Stomach (tissue), 9 donors: ENCODE data around the gene ZDHHC5. TPM values are rescaled to one million over a fixed set of nuclear protein-coding genes. Genes with fewer than 3 reads are reported as not detected.

ENCODE experiments used
- DNase-seq, 2 donors: peaks; one replicate each; pipeline versions ENCODE4 v3.0.0 to v3.0.0-alpha.2; 2013 to 2019
- H3K27ac ChIP-seq, 5 donors: fragments of 200-600 bp in 4 of 5; sonication (generic) in 4 of 5; one replicate each; pipeline ENCODE4 v1.5.1; 2013 to 2019; ENCODE audit warnings: mild to moderate bottlenecking in 1 of 5, moderate library complexity in 1 of 5
- H3K27me3 ChIP-seq, 3 donors: fragments of 200-600 bp; sonication (generic); one replicate each; pipeline ENCODE4 v1.5.1; 2017 to 2019; ENCODE audit warnings: mixed run types in 1 of 3
- H3K36me3 ChIP-seq, 4 donors: fragments of 200-600 bp; sonication (generic); 1 replicate in 3 of 4; 2 replicates in 1 of 4; pipeline ENCODE4 v1.5.1; 2016 to 2019
- H3K4me1 ChIP-seq, 4 donors: fragments of 200-600 bp; sonication (generic); one replicate each; pipeline ENCODE4 v1.5.1; 2016 to 2019
- H3K4me3 ChIP-seq, 4 donors: fragments of 200-600 bp; sonication (generic) in 3 of 4; one replicate each; pipeline ENCODE4 v1.5.1; 2016 to 2019; ENCODE audit warnings: mild to moderate bottlenecking in 1 of 4
- H3K9me3 ChIP-seq, 4 donors: fragments of 200-600 bp; sonication (generic); one replicate each; pipeline ENCODE4 v1.5.1; 2016 to 2019
- CTCF ChIP-seq, 7 experiments: fragments of 450-650 bp in 4 of 7; fragments of 200-600 bp in 3 of 7; sonication (generic) in 3 of 7; IDR thresholded peaks; one replicate each; pipeline ENCODE4 v1.5.1; 2016 to 2019; ENCODE audit warnings: antibody characterized with exemption in 7 of 7, control low read depth in 2 of 7, mild to moderate bottlenecking in 1 of 7
- EP300 ChIP-seq: sonication (generic); formaldehyde crosslinking; IDR thresholded peaks from one replicate; pipeline ENCODE4 v1.6.1; 2017; ENCODE audit warnings: antibody characterized with exemption
- POLR2A ChIP-seq, 4 donors: fragments of 450-650 bp; IDR thresholded peaks; one replicate each; pipeline ENCODE4 v1.6.1; 2016; ENCODE audit warnings: antibody characterized with exemption in 4 of 4, control low read depth in 2 of 4, mild to moderate bottlenecking in 1 of 4, moderate library complexity in 1 of 4
- POLR2AphosphoS5 ChIP-seq, 3 donors: sonication (generic); formaldehyde crosslinking; IDR thresholded peaks; one replicate each; pipeline ENCODE4 v1.6.1; 2016; ENCODE audit warnings: antibody characterized with exemption in 3 of 3
- whole genome bisulfite sequencing, 5 donors: extraction: QIAGEN DNeasy Blood & Tissue Kit in 3 of 5; methylation state at CpG; one replicate each; pipeline versions ENCODE4 v1.1.5 to v1.1.7; 2013 to 2018; 5-methylcytosine and 5-hydroxymethylcytosine counted together
- intact Hi-C: fragments of 100-400 bp; cut with DNase I; formaldehyde crosslinking; loops from one replicate; pipeline ENCODE4 v1.15.1; 2023; ENCODE audit warnings: low total_unique reads
- polyA plus RNA-seq, 3 donors: library from polyadenylated mRNA; stranded (reverse); fragments of 200-250 nt; gene quantifications; one replicate each; pipeline ENCODE4 v1.2.3, GENCODE V29; 2013
- total RNA-seq, 5 donors: library from RNA; depleted of rRNA; stranded (reverse); fragments of >200 nt; gene quantifications; one replicate each; pipeline versions ENCODE4 v1.1.0 to v1.2.3, GENCODE V29; 2014 to 2016
- donor health status: healthy with polysubstance abuse.
- donor health status: Bipolar disorder and iron deficiency.
- donor health status: healthy.

ZDHHC5 gene
- total and polyA plus RNA-seq, 8 donors = 11.2 to 72.8 (median 28.7) TPM

DNA sequence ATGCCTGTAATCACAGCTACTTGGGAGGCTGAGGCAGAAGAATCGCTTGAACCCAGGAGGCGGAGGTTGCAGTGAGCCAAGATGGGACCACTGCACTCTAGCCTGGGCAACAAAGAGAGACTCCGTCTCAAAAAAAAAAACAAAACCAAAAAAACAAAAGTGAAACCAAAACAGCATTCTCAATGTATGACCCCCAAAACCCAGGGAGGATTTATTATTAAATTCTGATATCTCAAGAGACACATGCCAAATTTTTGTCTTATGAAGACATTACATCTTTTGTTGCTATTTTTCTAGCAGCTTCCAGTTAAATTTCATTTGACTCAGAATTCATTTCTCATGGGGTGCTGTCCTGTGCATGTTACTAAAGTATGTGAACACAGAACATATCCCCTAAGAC is 15.3 kb upstream of the ZDHHC5 start:
- H3K36me3 ChIP-seq = no peaks in the 10 kb centered on the region
- 73 to 83% (median 81%) methylated on average over 3 of the region's 3 CpGs for whole genome bisulfite sequencing, 5 donors
- peaks cover 7 to 64% (median 25%) of the 10 kb centered on the region in 3 donors for H3K27me3 ChIP-seq
- no peaks in the 10 kb centered on the region for H3K9me3 ChIP-seq
- DNase-seq = no peak
- no peak overlapping the region for H3K27ac ChIP-seq
- TF ChIP-seq POLR2AphosphoS5 (IDR thresholded peaks at IDR 0.05) (no peak), EP300 (no peak), POLR2A (IDR thresholded peaks at IDR 0.05) (no peak)
- intact Hi-C loops = no loop called here
- peaks cover 20 to 43% (median 34%) of the 10 kb centered on the region in 4 donors for H3K4me1 ChIP-seq
- H3K4me3 ChIP-seq = no peak overlapping the region

DNA sequence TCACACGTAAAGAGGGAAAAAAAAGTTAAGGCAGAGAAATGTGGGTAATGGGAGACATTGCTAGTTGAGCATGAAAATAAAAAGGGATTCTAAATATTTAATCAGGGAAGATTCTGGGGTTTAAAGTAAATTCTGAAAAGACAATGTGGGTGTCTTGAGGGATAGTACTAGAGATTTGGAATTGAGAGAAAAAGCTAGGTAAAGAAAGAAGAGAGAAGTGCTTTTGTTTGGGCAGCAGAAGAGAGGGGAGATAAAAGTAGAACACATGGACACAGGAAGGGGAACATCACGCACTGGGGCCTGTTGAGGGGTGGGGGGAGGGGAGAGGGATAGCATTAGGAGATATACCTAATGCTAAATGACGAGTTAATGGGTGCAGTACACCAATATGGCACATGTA is 14.8 kb upstream of the ZDHHC5 start:
- Histone ChIP-seq H3K27me3 (peaks cover 7 to 59% (median 21%) of the 10 kb centered on the region in 3 donors), H3K9me3 (no peaks in the 10 kb centered on the region), H3K4me3 (no peak overlapping the region), H3K36me3 (no peaks in the 10 kb centered on the region), H3K4me1 (peaks cover 18 to 42% (median 32%) of the 10 kb centered on the region in 4 donors), H3K27ac (no peak overlapping the region)
- 26 to 37% (median 36%) methylated on average over 3 of the region's 3 CpGs for WGBS, 5 donors
- DNase-seq = no peak
- TF ChIP-seq EP300 (no peak), CTCF (IDR thresholded peaks at IDR 0.05) (no peak), POLR2A (IDR thresholded peaks at IDR 0.05) (no peak), POLR2AphosphoS5 (IDR thresholded peaks at IDR 0.05) (no peak)
- intact Hi-C loops = no loop called here

DNA sequence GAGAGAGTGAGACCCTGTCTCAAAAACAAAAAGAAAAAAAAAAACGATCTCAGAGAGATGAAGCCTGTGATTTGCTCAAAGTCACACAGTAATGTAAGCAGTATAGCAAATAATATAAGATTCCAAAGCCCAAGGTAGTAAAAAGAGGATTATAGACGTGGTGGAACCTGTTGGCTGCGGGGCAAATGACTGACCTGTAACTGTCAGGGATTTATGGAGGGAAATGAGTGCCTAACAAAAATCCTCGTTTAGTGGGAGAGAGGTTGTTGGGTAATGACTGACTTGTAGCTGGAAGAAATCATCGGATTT is 11.1 kb upstream of the ZDHHC5 start:
- Histone ChIP-seq H3K9me3 (no peaks in the 10 kb centered on the region), H3K4me1 (peaks cover 11 to 45% (median 32%) of the 10 kb centered on the region in 4 donors), H3K27me3 (peaks cover 0 to 22% (median 0%) of the 10 kb centered on the region in 3 donors), H3K27ac (peak overlapping the region; percentile 86 to 93 (median 89)), H3K4me3 (peak overlapping the region; percentile 61 to 91 (median 66)), H3K36me3 (peaks cover 21 to 31% (median 28%) of the 10 kb centered on the region in 4 donors)
- 15 to 23% (median 19%) methylated on average over 5 of the region's 5 CpGs for WGBS, 5 donors
- intact Hi-C loops = no loop called here
- TF ChIP-seq EP300 = no peak
- TF ChIP-seq POLR2A (IDR thresholded peaks at IDR 0.05) = no peak
- TF ChIP-seq CTCF (IDR thresholded peaks at IDR 0.05) = no peak
- TF ChIP-seq POLR2AphosphoS5 (IDR thresholded peaks at IDR 0.05) = no peak
- DNase-seq = no peak

DNA sequence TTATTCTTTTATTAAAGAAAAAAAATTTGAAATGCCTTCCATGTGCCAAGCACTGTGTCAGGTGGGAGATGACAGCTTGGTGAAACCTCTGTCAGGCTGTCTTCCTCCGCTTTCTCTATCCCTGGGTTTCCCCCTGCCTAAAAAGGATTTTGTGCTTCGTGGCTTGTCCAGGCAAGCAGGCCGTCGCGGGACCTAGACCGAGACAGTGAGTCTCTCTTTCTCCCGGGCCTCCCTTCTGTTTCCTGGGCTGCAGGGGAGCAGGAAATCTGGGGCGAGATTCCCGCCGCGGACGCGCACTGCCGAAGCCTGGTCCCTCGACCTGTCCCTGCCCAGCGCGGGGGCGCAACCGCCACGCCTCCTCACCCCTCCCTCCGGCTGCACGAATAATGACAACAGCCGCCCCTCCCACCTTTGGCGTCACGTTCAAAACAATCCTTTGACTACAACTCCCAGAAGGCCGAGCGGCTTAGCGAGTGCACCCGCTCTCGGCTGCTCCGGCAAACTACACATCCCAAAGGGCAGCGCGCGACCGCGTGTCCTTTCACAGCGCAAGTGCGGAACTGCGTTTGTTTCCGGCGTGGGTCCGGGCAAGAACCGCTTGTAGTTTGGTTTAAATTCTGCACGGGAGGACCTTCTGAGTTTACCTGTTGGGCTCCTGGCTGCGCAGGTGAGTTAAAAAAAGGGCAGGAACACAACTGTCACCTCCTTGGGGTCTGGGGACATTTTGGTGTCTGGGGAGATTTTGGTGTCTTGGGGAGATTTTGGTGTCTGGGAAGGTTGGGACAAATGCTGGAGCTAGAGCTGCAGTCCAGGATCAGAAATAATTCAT is 10.5 kb upstream of the ZDHHC5 start, which contains the start of gene CLP1:
Gene CLP1 (plus strand): TSS at position 569 of the 829 bp plus-strand sequence. CDS start 1,715 bp downstream, outside the sequence.
- peaks cover 27 to 37% (median 34%) of the 10 kb centered on the region in 4 donors for H3K36me3 ChIP-seq
- H3K9me3 ChIP-seq = no peaks in the 10 kb centered on the region
- H3K27me3 ChIP-seq = peaks cover 0 to 17% (median 0%) of the 10 kb centered on the region in 3 donors
- peak within 1 kb of the TSS; percentile 86 to 93 (median 89) for H3K27ac ChIP-seq
- 0 to 2% (median 0%) methylated on average over 27 to 45 of the region's 45 CpGs for WGBS, 5 donors
- peaks cover 11 to 44% (median 31%) of the 10 kb centered on the region in 4 donors for H3K4me1 ChIP-seq
- DNase-seq = peak; percentile 99 to 100
- peak within 1 kb of the TSS; percentile 61 to 91 (median 66) for H3K4me3 ChIP-seq
- TF ChIP-seq CTCF (IDR thresholded peaks at IDR 0.05) (no peak), EP300 (no peak), POLR2AphosphoS5 (IDR thresholded peaks at IDR 0.05) (peak; percentile 77 to 96 (median 94)), POLR2A (IDR thresholded peaks at IDR 0.05) (peak in 1 of 4 donors; percentile 30)
- intact Hi-C loops = no loop called here
